Stimulated activated CD4-positive, alpha-beta T cell treated with anti-CD3 and anti-CD28 coated beads, Interleukin-12 subunit alpha, Interleukin-12 subunit beta, amount 100 ng/mL, for 48 hours (primary cell): ENCODE results near the gene NAA50.
A peak's percentile ranks its signal among the peaks of the same experiment; 100 is the strongest.

Experiments
- DNase-seq, 3 donors: peaks; one replicate each; pipeline ENCODE4 v3.0.0-alpha.2; 2020; ENCODE audit warnings: low read depth in 2 of 3, low spot score in 1 of 3

Gene NAA50

DNA sequence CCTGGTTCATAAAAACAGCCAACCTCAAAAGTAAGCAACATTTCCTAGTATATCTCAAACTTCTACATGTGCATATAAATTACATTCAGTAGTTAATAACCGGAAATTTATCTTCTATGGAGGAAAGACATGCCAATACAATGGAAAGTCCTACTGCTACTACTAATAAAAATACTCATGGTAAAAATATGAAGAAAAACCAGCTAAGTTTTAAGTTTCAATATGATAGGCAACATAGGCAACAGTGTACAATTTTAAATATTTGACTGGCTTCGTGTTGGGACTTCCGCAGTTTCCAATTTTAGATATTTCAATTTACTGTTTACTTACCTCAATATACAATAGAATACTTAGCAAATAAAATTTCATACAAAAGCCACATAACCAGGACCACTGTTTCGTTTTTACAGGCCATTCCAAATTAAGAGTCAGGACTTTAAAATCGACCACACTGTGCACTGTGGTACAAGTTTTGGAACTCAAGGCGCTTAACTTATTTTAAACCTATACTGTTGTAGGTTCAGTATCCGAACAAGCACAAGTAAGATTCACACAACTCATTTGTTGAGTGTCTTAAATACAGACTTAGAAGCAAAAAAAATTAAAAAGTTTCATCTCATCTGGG is 2.9 kb downstream of the NAA50 start:
- DNase-seq = no peak

DNA sequence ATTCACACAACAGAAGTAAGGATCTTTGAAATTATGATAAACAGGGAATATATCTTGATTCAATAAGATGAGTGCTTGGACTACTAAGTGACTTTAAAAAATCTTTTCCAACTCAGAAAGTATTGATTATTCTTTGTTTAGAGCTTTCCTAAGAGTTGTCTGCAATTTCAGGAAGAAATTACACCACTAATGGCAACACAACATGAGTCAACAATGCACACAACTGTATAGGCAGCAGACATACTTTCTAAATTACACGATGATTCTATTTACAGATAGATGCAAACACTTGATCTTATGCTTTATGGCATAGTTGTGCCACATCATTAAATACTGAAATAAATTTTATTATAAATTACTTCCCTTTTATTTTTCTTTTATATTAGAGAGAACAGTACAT is 4.4 kb downstream of the NAA50 start:
- no peak for DNase-seq

DNA sequence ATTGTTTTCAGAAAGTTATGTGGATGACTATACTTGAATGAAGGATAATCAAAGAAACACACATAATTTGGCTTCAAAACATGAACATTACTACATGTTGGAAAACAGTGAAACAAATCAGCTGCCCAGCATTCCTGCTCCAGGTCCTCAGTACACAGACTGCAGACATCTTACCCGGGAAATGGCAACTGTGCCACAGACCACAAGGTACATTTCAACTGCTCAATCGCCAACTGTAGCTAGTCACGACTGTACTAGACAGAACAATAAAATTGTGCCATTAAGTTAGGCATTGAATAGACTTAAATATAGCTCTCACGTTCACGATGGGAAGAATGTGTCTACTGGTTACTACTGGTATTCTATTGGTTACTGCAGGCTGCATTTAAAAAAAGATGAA is 5.0 kb downstream of the NAA50 start:
- no peak for DNase-seq

DNA sequence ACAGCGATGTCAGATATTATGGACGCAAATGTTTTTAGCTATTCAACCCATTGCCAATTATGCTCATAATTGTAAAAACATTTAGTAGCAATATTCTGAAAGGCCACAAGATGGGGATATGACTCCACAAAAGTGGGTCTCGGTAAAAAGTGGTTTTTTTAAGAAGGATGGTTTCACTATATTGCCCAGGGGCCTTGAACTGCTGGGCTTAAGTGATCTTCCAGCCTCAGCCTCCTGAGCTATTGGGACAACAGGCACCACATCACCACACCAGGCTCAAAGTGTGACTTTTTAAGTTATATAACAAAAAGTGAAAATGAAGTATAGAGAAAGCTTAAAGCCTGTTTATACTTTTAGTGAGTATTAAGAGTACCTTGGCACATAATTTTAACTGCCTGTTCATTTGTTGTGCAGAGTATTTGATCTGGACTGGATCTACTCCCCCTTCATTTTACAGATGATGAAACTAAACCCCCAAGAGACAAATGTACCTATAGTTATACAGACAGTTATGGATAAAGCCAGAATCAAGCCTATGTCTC is 9.4 kb downstream of the NAA50 start:
- peak in 1 of 3 donors; percentile 23 for DNase-seq

DNA sequence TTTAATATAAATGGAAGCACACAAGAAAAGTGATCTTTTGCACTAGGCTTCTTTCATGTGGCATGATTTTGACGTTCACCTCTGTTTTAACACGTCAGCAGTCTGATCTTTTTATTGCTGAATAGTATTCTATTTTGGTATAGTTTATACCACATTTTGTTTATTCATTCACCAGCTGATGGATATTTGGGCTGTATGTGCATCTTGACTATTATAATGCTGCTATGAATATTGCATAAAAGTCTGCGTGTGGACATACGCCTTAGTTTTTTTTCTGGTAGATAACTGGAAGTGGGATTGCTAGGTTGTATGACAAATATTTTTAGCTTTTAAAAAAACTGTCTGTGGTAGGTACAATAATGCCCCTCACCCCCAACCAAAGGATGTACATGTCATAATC is 14.4 kb downstream of the NAA50 start:
- no peak for DNase-seq

DNA sequence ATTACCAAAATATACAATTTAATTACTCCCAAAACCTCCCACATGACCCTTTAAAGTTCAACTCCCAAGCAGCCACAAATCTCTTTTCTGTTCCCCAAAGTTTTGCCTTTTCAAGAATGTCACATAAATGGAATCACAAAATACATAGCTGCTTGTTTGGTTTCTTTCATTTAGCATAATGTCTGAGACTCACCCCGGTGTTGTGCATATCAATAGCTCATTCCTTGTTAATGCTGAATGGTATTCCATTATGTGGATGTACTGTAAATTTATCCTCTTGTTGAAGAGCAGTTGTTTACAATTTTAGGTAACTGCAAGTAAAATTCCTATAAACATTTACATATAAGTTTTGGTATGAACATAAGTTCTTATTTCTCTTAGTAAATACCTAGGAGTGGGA is 15.5 kb downstream of the NAA50 start:
- DNase-seq = no peak

DNA sequence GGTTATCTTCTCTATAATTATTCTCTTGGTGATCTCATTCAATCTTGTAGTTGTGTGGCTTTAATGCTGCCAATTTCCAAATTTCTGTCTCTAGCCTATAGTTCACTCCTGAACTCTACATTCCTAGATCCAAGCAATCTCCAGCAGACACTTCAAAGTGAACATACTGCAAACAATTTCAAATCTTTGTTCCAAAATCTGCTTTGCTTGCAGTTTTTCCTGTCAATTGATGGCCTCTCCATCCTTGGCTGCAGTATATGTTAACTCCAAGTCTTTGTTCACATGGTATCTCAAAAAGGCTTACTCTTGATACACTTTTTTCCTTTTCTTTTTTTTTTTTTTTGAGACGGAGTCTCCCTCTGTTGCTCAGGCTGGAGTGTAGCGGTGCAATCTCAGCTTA is 17.4 kb downstream of the NAA50 start:
- no peak for DNase-seq

DNA sequence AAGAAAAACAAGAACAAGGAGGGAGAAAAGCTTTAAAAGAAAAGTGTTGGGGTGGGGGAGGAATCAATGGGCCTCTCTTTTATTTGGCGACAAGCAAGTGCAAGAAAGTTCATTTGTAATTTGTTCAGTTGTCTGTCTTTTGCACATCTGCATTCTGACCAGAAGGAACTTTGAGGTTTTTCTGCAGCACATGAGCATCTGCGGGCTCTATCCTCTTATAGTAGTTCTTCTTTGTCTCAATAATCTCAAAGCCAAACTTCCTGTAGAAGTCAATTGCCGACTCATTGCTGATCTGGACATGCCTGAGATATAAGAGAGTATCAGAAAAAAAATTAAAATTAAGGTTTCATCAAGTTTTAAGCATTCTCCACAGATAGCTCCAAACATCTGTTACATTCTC is 24.4 kb downstream of the NAA50 start:
- DNase-seq = no peak

DNA sequence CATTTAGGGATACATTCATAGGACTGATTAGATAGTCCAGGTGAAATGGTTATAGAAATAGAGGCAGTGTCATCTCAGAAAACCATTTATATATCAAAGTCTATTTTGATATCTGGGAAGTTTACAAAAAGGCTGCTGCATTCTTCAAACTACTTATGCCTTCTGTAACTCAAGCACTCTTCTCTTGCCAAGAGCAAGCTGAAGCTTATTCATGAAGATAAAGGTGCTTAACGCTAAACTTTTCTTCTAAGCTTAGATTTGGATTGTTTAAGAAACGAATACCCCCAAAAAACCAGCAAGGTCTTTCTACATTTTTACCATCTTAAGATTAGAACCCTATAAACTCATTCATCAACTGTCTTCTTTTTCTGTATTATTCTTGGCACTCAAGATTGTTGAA is 26.3 kb downstream of the NAA50 start:
- DNase-seq = no peak

DNA sequence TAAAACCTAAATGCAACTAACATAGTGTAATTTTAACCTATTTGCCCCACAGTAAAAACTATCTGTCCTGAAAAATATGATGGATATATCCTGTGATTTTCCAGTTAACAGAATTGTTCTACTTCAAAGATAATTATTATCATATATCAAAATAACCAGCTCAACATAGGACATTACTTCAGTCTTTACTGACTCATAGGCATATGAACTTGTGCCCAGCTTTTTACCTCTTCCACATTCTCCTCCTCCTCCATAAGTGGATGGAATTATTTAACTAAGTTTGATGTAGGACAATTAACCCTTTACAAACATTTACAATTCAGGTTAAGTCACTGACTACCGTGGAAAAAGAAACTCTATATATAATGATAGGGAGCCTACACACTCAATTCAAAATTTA is 26.8 kb downstream of the NAA50 start:
- DNase-seq = no peak

DNA sequence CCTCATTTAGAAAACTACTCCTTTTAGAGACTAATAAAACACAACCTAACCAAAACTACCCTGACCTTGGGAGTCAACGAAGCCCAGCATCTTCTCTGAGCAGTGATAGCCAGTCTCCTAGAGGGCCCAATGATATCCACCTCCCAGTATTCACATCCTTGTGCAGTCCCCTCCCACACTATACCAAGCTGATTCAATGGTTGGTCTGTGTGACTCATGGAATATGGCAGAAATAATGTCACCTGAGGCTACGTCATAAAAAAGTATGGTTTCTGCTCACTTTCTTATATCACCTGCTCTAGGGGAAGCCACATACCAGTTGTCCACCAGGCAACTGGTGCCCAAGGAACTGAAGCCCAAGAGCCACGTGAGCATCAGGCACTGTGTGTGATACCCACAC is 28.2 kb downstream of the NAA50 start:
- no peak for DNase-seq

DNA sequence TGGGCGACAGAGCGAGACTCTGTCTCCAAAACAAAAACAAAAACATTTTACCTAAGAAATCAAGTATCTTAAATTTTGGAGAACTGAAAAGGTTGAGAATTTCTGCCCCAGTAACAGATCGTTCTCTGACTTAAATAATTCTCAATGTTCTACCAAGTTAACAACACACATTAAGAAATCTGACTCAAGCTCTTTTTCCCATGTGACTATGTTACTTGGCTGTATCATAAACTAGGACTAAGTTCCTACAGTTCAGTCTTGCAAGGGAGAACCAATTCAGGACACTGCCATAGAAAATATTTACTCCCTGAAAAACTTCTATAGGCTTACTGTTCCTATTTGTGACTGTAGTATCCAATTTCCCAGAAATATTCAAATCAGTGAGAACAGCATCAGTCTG is 28.7 kb downstream of the NAA50 start:
- no peak for DNase-seq

DNA sequence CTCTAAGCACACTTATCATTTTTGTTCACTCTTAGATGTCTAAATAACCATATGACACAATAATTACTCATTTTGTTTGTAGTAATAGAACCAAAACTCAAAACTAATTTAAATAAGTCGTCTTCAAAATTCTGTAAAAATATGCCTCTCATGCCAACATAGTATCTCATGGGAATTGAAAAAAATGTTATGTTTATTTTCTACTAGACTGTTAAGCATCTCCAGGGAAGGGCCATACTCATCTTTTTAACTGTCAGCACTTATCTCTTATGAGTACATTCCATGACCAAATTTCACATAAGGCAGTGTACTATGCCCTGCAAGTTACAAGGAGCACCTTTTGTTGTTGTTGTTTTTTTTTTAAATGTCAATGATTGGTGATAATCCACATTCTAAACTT is 31.3 kb downstream of the NAA50 start:
- no peak for DNase-seq

DNA sequence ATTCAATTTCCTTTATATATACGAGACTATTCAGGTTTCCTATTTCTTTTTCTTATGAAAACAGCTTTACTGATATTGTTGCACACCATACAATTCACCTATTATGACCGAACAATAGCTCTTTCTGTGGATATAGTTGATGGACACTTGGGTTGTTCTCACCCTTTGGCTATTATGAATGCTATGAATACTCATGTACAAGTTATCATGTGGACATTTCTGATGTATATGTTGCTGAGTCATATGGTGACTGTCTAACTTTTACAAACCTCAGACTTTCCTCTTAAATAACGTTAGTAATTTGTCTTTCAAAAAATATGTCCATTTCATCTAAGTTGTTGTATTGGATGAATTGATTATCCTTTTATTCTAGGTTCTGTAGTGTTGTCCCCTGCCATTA is 33.9 kb downstream of the NAA50 start:
- no peak for DNase-seq

DNA sequence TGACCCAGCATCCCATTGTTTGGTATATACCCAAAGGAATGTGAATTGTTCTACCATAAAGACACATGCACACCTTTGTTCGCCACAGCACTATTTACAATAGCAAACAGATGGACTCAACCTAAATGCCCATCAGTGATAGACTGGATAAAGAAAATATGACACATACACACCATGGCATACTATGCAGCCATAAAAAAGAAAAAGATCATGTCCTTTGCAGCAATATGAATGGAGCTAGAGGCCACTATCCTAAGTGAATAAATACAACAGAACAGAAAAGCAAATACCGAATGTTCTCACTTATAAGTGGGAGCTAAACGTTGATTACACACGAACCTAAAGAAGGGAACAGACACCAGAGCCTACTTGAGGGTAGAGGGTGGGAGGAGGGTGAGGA is 38.2 kb downstream of the NAA50 start:
- no peak for DNase-seq

DNA sequence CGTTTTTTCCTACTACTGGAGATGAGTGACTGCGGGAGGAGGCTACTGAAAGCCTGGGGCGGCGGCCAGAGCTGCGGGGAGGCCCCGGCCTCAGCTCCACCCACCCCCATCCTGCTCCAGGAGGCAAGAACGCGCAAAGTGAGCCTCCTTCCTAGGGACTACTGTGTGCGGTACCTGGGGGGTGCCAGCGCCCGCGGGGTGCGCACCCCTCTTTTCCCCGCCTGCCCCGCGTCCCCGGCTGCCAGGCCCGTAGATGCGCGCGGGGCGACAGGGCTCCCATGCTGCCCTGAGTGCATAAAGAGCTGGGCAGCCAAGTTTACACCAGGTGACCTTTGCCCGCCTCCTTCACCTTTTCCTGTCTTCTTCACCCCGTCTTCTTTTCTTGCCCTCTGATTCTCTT is 47.1 kb downstream of the NAA50 start:
- DNase-seq = no peak

DNA sequence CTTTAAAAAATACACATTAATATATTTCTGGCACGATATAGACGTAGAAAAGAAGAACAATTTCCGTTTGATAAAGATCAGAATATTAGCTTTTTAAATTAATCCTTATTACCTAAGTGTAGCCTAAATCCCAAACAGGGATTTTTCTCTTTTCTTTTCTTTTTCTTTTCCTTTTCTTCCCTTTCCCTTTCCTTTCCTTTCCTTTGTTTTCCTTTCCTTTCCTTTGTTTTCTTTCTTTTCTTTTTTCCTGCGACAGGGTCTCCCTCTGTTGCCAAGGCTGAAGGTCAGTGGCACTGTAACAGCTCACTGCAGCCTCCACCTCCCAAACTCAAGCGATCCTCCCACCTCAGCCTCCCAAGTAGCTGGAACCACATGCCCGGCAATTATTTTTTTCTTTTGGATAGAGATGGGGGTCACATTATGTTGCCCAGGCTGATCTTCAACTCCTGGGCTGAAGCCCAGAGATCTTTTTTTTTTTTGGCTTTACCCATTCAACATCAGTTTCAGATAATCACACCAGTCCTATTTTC is 47.8 kb downstream of the NAA50 start:
- no peak for DNase-seq

DNA sequence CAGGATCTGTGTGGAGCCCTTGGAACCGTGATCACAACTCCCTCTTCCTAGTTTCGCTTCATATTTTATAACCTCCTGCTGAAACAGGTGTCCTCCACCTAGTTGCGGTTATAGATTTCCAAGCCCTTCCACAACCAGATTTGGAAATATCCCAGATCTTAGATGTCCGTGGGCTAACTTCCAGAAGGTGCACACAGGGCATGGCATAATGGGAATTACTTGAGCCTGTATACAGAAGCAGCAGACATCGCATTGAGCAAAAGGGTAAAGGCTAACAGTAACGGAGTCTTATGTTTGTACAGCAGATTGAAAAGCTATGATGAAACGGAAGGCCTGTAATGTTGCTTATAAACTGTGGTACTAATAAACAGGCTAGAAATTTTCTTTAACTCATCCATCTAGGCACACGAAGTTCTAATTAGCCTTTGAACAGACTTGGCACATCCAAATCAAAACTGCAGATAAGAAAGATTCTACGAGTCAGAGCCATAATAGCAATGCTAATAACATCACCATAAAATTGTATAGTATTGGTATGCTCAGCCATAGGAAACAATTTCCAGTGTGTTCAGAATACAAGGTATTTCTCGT is 48.5 kb downstream of the NAA50 start:
- DNase-seq = no peak

DNA sequence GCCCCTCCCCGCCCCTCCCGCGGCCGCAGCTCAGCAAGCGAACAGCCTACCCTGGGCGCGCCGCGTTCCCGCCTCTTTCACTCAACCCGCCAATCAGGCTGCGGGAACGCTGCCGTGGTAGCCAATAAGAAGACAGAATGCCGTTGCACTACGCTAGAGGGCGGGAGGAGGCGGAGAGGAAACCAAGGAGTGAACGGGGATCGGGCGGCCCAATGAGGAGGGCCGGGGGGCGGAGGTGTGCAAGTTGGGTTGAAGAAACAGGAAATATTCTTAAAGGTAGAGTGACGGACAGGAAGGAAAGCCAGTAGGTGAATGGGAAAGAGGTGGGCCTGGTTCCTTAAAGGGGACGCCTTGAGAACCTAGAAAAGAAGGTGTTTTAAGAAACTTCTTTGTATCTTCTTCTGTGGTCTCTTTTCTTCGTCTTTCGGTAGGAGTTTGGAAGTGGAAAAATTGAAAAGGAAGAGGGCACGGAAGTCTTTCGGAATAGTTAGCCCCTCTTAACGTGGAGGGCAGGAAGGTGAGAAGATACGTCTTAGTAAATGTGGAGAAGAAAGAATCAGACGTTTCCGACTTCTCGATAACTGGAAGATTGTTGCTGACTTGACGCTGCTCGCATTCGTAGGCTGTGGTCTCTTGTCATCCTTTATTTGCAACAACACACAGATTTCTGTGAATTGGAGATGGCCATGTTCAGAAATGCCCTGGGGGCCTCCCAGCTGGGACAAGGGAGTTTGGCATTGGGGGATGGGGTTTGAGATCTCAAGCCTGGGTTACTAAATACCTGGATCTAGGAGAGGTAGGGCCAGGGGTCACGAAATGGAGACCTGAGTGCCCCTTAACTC is 49.2 kb downstream of the NAA50 start:
- peak; percentile 96 to 98 (median 97) for DNase-seq

DNA sequence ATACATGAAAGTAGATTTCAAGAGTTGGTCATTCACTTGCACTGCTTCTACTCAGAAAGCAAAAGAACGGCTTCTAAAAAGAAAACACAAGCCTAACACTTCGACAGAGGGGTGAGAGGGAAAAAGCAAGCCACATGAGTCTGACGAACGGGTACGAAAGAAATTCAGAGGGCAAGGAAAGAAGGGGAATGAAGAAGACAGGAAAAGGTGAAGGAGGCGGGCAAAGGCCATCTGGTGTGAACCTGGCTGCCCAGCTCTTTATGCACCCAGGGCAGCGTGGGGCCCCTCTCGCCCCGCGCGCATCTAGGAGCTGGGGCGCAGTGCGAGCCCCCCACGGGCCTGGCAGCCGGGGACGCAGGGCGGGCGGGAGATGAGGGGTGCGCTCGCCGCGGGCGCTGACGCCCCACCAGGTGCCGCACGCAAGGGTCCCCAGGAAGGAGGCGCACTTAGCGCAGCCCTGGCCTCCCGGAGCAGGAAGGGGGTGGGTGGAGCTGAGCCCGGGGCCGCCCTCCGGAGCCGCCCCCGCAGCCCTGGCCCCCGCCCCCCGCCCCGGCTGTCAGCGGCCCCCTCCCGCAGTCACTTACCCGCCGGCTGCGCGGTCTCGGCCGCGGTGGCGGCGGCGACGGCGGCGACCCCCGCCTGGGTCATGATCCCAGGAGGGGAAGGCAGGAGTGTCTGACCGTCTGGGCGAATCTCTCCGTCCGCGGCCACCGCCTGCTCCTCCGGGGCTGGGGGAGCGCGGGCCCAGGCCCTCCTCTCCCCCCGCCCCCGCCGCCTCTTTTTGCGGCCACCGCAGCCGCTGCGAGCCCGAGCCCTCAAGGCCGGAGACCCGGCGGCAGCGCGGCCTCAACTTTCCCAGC is 50.0 kb downstream of the NAA50 start, which contains the start of gene USF3:
Gene USF3, minus strand, starts transcription at position 857 of the 860 bp plus-strand sequence. CDS start 21,764 bp downstream, outside the sequence.
- DNase-seq = peak; percentile 57 to 69 (median 63)

DNA sequence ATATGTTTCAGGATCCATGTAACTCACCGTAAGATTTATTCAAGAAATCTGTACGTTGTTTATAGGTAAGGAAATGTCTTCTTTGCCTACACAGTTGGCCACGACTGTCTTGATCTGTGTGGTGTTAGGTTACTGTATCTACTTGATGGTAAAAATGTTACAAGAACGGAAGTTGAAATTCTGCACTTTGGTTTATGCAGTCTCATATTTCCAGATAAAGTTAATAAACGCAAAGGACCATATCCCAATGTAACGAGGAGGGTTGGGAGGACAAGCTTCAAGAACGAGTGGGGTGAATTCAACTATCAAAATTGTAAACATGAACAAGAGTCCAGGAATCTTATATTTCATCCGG is 50.6 kb downstream of the NAA50 start:
- DNase-seq = no peak
